Measurements from ENCODE around the gene SPATA13.

DNA sequence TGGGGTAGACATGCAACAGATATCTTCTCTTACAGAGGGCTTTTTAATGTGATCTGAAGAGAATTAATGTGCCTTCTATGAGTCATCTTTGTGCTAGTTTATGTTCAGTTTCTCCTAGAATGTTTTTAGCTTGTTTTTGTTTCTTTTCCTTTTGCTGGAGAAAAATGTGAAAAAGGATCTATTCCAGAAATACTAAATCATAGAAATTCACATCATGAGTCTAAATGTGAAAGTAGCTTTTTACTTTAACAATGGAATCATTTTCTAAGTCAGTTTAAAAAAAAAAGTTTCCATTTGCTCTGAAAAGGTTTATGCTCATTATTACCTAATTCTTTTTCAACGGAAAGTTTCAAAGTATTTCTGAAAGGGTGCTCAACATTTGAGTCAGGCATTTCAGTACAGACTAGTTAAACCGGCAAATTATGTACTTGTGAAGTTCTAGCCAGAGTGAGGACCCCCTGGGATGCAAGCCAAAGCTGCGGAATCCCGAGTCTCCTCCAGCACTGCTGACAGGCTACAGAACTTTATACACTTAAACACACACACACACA, 72.9 kb downstream of the SPATA13 start:
- TF ChIP-seq, protein P1, sequence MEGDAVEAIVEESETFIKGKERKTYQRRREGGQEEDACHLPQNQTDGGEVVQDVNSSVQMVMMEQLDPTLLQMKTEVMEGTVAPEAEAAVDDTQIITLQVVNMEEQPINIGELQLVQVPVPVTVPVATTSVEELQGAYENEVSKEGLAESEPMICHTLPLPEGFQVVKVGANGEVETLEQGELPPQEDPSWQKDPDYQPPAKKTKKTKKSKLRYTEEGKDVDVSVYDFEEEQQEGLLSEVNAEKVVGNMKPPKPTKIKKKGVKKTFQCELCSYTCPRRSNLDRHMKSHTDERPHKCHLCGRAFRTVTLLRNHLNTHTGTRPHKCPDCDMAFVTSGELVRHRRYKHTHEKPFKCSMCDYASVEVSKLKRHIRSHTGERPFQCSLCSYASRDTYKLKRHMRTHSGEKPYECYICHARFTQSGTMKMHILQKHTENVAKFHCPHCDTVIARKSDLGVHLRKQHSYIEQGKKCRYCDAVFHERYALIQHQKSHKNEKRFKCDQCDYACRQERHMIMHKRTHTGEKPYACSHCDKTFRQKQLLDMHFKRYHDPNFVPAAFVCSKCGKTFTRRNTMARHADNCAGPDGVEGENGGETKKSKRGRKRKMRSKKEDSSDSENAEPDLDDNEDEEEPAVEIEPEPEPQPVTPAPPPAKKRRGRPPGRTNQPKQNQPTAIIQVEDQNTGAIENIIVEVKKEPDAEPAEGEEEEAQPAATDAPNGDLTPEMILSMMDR (IDR thresholded peaks at IDR 0.05): no peak
- TF ChIP-seq POLR2A (IDR thresholded peaks at IDR 0.05) (no peak), POLR2AphosphoS5 (IDR thresholded peaks at IDR 0.05) (no peak), EP300 (IDR thresholded peaks at IDR 0.05) (no peak)

All from stomach (tissue), 4 donors.